Measurements from ENCODE around the gene ATP6V0E1.
"Not testable (repeated sequence)": the region's sequence is repeated elsewhere in the genome, so short reads cannot be mapped to it uniquely, and the experiment has no call there.

The ATP6V0E1 gene

GRCh38 chr5:173004013-173004412 lies 20.4 kb downstream of the ATP6V0E1 start:
- no peak for DNase-seq (ENCODE audit: low spot score)

GRCh38 chr5:173004447-173004846 lies 20.9 kb downstream of the ATP6V0E1 start:
- DNase-seq (ENCODE audit: low spot score): no peak

GRCh38 chr5:173010021-173010420 lies 26.4 kb downstream of the ATP6V0E1 start:
- DNase-seq (ENCODE audit: low spot score): no peak

GRCh38 chr5:173010547-173011464 lies 27.2 kb downstream of the ATP6V0E1 start:
- peak; percentile 53 for DNase-seq (ENCODE audit: low spot score)

GRCh38 chr5:173011566-173011965 lies 28.0 kb downstream of the ATP6V0E1 start:
- DNase-seq (ENCODE audit: low spot score): no peak

- DNase-seq (ENCODE audit: low spot score): no peak
Measured at GRCh38 chr5:173012882-173013281, 29.3 kb downstream of the ATP6V0E1 start.

GRCh38 chr5:173014671-173015070 lies 31.1 kb downstream of the ATP6V0E1 start:
- no peak for DNase-seq (ENCODE audit: low spot score)

GRCh38 chr5:173015192-173015591 lies 31.6 kb downstream of the ATP6V0E1 start:
- no peak for DNase-seq (ENCODE audit: low spot score)

GRCh38 chr5:173015598-173016455 lies 32.3 kb downstream of the ATP6V0E1 start:
- DNase-seq (ENCODE audit: low spot score): no peak

GRCh38 chr5:173016598-173017046 lies 33.1 kb downstream of the ATP6V0E1 start:
- DNase-seq (ENCODE audit: low spot score): no peak

GRCh38 chr5:173017087-173017486 lies 33.5 kb downstream of the ATP6V0E1 start:
- not testable (repeated sequence) for DNase-seq (ENCODE audit: low spot score)

- DNase-seq (ENCODE audit: low spot score): no peak
Measured at GRCh38 chr5:173018358-173018757, 34.8 kb downstream of the ATP6V0E1 start.

GRCh38 chr5:173020154-173020581 lies 36.6 kb downstream of the ATP6V0E1 start:
- DNase-seq (ENCODE audit: low spot score): no peak

GRCh38 chr5:173020643-173021042 lies 37.1 kb downstream of the ATP6V0E1 start:
- DNase-seq (ENCODE audit: low spot score): no peak

- no peak for DNase-seq (ENCODE audit: low spot score)
Measured at GRCh38 chr5:173025651-173026050, 42.1 kb downstream of the ATP6V0E1 start.

GRCh38 chr5:173027905-173028304 lies 44.3 kb downstream of the ATP6V0E1 start:
- no peak for DNase-seq (ENCODE audit: low spot score)

- no peak for DNase-seq (ENCODE audit: low spot score)
Measured at GRCh38 chr5:173028811-173029327, 45.3 kb downstream of the ATP6V0E1 start.

- peak; percentile 64 for DNase-seq (ENCODE audit: low spot score)
Measured at GRCh38 chr5:173029499-173029921, 45.9 kb downstream of the ATP6V0E1 start.

GRCh38 chr5:173032096-173032495 lies 48.5 kb downstream of the ATP6V0E1 start:
- not testable (repeated sequence) for DNase-seq (ENCODE audit: low spot score)

GRCh38 chr5:173032730-173033129 lies 49.2 kb downstream of the ATP6V0E1 start:
- no peak for DNase-seq (ENCODE audit: low spot score)

- no peak for DNase-seq (ENCODE audit: low spot score)
Measured at GRCh38 chr5:173033923-173034322, 50.4 kb downstream of the ATP6V0E1 start.

Measured in hematopoietic multipotent progenitor cell treated with erythropoietin and hydrocortisone succinate and interleukin-3 and kit ligand, for 17 days (in vitro differentiated cells).